Activated T-cell treated with anti-CD3 and anti-CD28 coated beads, Interleukin-2, amount 50 U/mL, for 4 hours (primary cell): Measurements from ENCODE around the gene WDR33. TPM values are rescaled to one million over a fixed set of nuclear protein-coding genes. Genes with fewer than 3 reads are reported as not detected.

Experiments used
- ATAC-seq, 2 donors: fragments of 200-7000 bp; cut with Tn5 transposase; one replicate each; pipeline ENCODE4 v1.10.0; 2021
- DNase-seq: peaks from one replicate; pipeline ENCODE4 v3.0.0-alpha.2; 2020
- H3K27me3 Mint-ChIP-seq: one replicate; pipeline ENCODE4 v1.8.0; 2021; ENCODE audit warnings: low read depth, mixed read lengths
- H3K36me3 Mint-ChIP-seq: one replicate; pipeline ENCODE4 v1.8.0; 2022; ENCODE audit warnings: mixed read lengths; ENCODE audit not compliant: insufficient read depth
- H3K4me1 Mint-ChIP-seq: one replicate; pipeline ENCODE4 v1.8.0; 2021; ENCODE audit warnings: low read depth, mixed read lengths
- H3K4me3 Mint-ChIP-seq: one replicate; pipeline ENCODE4 v1.8.0; 2021; ENCODE audit warnings: mild to moderate bottlenecking, moderate library complexity, mixed read lengths
- H3K9me3 Mint-ChIP-seq: one replicate; pipeline ENCODE4 v1.8.0; 2021; ENCODE audit warnings: mixed read lengths
- total RNA-seq, 3 donors: library from RNA; stranded (reverse); gene quantifications; one replicate each; pipeline ENCODE4 v1.2.1, GENCODE V29; 2021

WDR33 gene
- total RNA-seq, 3 donors from 2014 or later = 71.8 to 79.9 (median 72.8) TPM

GRCh38 chr2:127654838-127655175 is 156.2 kb downstream of the WDR33 start:
- peaks cover 1% of the 10 kb centered on the region for H3K4me1 Mint-ChIP-seq
- H3K36me3 Mint-ChIP-seq = no peaks in the 10 kb centered on the region
- DNase-seq (no peak), ATAC-seq (no peak)
- no peaks in the 10 kb centered on the region for H3K9me3 Mint-ChIP-seq
- H3K4me3 Mint-ChIP-seq = no peak overlapping the region
- peaks cover 2% of the 10 kb centered on the region for H3K27me3 Mint-ChIP-seq

- peaks cover 6% of the 10 kb centered on the region for H3K4me1 Mint-ChIP-seq
- no peaks in the 10 kb centered on the region for H3K36me3 Mint-ChIP-seq
- DNase-seq = no peak
- no peak for ATAC-seq
- H3K9me3 Mint-ChIP-seq = no peaks in the 10 kb centered on the region
- H3K4me3 Mint-ChIP-seq = no peak overlapping the region
- H3K27me3 Mint-ChIP-seq = peaks cover 2% of the 10 kb centered on the region
These were observed 156.7 kb downstream of the WDR33 start for GRCh38 chr2:127654084-127654837.

GRCh38 chr2:127653421-127654083 is 157.4 kb downstream of the WDR33 start:
- DNase-seq (no peak), ATAC-seq (no peak)
- Mint-ChIP-seq H3K4me3 (no peak overlapping the region), H3K36me3 (no peaks in the 10 kb centered on the region), H3K27me3 (peaks cover 2% of the 10 kb centered on the region), H3K4me1 (peaks cover 7% of the 10 kb centered on the region), H3K9me3 (no peaks in the 10 kb centered on the region)

- no peak for ATAC-seq
- no peak overlapping the region for H3K4me3 Mint-ChIP-seq
These were observed 158.1 kb downstream of the WDR33 start for GRCh38 chr2:127652786-127653357.

GRCh38 chr2:127651971-127652550 is 158.9 kb downstream of the WDR33 start:
- ATAC-seq (no peak), DNase-seq (no peak)
- Mint-ChIP-seq H3K4me3 (no peak overlapping the region), H3K9me3 (no peaks in the 10 kb centered on the region), H3K4me1 (peaks cover 11% of the 10 kb centered on the region), H3K27me3 (no peaks in the 10 kb centered on the region), H3K36me3 (no peaks in the 10 kb centered on the region)

More at GRCh38 chr2:127652786-127653357, 158.1 kb downstream of the WDR33 start:
- H3K4me1 Mint-ChIP-seq = peaks cover 11% of the 10 kb centered on the region
- peaks cover 2% of the 10 kb centered on the region for H3K27me3 Mint-ChIP-seq
- no peaks in the 10 kb centered on the region for H3K36me3 Mint-ChIP-seq
- no peak for DNase-seq
- no peaks in the 10 kb centered on the region for H3K9me3 Mint-ChIP-seq

- DNase-seq (no peak), ATAC-seq (no peak)
- Mint-ChIP-seq H3K36me3 (no peaks in the 10 kb centered on the region), H3K4me3 (no peak overlapping the region), H3K9me3 (no peaks in the 10 kb centered on the region), H3K27me3 (no peaks in the 10 kb centered on the region), H3K4me1 (peaks cover 14% of the 10 kb centered on the region)
These were observed 159.6 kb downstream of the WDR33 start for GRCh38 chr2:127651381-127651809.

Other genes with a start within 250 kb of the WDR33 start
- not detected for gene GPR17, start 165.0 kb downstream of the WDR33 start, total RNA-seq
- 1 to 10 TPM; 4.4 to 8.8 (median 5.2) TPM for gene LIMS2, start 135.6 kb downstream of the WDR33 start, total RNA-seq
- 1 to 10 TPM; 6.4 TPM for gene SFT2D3, start 109.7 kb downstream of the WDR33 start, total RNA-seq
- 10 to 100 TPM; 91.6 to 96.0 (median 93.6) TPM for gene POLR2D, start 47.0 kb upstream of the WDR33 start, total RNA-seq
- 10 to 100 TPM; 16.7 to 19.6 (median 18.6) TPM for gene AMMECR1L, start 74.8 kb upstream of the WDR33 start, total RNA-seq
- 10 to 100 TPM; 18.5 to 20.7 (median 20.2) TPM for gene SAP130, start 216.9 kb upstream of the WDR33 start, total RNA-seq